ENCODE data around the gene TESK2. TPM values are rescaled to one million over a fixed set of nuclear protein-coding genes. Genes with fewer than 3 reads are reported as not detected.

The TESK2 gene
- total RNA-seq, 1 donor from 2014 or later, result 13.5 TPM

DNA sequence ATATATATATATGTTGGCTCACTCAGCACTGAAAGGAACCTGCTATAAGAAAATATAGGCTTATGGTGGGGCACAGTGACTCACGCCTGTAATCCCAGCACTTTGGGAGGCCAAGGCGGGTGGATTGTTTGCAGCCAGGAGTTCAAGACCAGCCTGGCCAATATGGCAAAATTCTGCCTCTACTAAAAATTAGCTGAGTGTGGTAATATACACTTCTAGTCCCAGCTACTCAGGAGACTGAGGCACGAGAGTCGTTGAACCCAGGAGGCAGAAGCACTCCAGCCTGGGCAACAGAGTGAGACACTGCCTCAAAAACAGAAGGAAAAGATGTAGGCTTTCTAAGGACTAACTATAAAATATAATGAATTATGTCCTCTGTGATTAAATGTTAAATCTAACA lies 136.1 kb downstream of the TESK2 start:
- Histone ChIP-seq H3K27me3 (no peaks in the 10 kb centered on the region), H3K4me1 (no peaks in the 10 kb centered on the region), H3K36me3 (no peaks in the 10 kb centered on the region), H3K4me3 (no peak overlapping the region), H3K9me3 (no peaks in the 10 kb centered on the region), H3K27ac (no peak overlapping the region)
- TF ChIP-seq POLR2A (IDR thresholded peaks at IDR 0.05) (no peak), POLR2AphosphoS5 (IDR thresholded peaks at IDR 0.05; ENCODE audit: insufficient read depth in 1 of 2, low read depth in 1 of 2) (no peak)
- TF ChIP-seq, protein P1, sequence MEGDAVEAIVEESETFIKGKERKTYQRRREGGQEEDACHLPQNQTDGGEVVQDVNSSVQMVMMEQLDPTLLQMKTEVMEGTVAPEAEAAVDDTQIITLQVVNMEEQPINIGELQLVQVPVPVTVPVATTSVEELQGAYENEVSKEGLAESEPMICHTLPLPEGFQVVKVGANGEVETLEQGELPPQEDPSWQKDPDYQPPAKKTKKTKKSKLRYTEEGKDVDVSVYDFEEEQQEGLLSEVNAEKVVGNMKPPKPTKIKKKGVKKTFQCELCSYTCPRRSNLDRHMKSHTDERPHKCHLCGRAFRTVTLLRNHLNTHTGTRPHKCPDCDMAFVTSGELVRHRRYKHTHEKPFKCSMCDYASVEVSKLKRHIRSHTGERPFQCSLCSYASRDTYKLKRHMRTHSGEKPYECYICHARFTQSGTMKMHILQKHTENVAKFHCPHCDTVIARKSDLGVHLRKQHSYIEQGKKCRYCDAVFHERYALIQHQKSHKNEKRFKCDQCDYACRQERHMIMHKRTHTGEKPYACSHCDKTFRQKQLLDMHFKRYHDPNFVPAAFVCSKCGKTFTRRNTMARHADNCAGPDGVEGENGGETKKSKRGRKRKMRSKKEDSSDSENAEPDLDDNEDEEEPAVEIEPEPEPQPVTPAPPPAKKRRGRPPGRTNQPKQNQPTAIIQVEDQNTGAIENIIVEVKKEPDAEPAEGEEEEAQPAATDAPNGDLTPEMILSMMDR (IDR thresholded peaks at IDR 0.05), result no peak
- intact Hi-C loops (cut with DNase I), result no loop called here
- DNase-seq (ENCODE audit: extremely low spot score in 2 of 2), result no peak

DNA sequence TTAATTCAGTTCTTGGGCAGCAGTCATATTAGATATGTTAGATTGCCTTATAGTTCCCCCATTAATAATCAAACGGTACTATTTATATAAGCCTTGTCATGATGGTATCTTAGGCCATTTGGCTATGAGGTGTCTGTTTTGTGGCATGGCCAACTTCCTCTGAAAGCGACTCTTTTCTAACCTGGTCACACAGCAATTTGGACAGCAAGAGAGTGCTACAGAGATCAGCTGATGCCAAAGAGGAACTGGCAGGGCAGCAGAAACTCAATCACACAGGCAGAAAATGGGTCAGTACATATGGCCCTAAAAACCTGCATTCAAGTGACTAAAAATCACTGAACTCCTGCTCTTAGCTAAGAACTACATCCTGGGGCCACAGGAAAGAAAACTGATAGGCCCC lies 137.3 kb downstream of the TESK2 start:
- DNase-seq (ENCODE audit: extremely low spot score in 2 of 2), result no peak
- TF ChIP-seq POLR2A (IDR thresholded peaks at IDR 0.05), result no peak
- TF ChIP-seq, protein P1 (IDR thresholded peaks at IDR 0.05), result no peak
- TF ChIP-seq POLR2AphosphoS5 (IDR thresholded peaks at IDR 0.05; ENCODE audit: insufficient read depth in 1 of 2, low read depth in 1 of 2), result no peak
- Histone ChIP-seq H3K4me3 (no peak overlapping the region), H3K27ac (no peak overlapping the region), H3K36me3 (no peaks in the 10 kb centered on the region), H3K27me3 (no peaks in the 10 kb centered on the region), H3K9me3 (no peaks in the 10 kb centered on the region), H3K4me1 (peaks cover 9% of the 10 kb centered on the region)
- intact Hi-C loops (cut with DNase I), result no loop called here

DNA sequence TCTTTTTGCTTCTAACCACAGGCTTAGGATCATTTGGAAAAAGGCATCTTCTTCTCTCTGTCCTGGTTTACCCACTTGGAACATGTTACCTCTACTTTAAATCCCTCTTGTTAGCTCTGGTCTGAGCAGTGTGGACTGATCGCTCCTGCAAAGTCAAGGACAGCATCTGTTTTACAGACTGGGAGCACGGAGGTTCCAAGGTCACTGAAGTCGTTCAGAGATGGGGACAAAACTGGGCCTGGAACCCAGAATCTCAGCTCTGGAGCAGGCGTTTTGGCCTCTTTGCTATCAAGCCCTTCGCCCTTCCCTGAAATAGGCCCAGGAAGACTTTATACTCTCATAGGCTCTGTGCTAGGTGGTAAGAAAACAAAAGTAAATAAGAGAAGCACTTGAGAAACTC lies 139.5 kb downstream of the TESK2 start:
- H3K9me3 ChIP-seq, result no peaks in the 10 kb centered on the region
- H3K36me3 ChIP-seq, result no peaks in the 10 kb centered on the region
- no peak for TF ChIP-seq POLR2A (IDR thresholded peaks at IDR 0.05)
- TF ChIP-seq, protein P1 (IDR thresholded peaks at IDR 0.05), result no peak
- no peak for TF ChIP-seq POLR2AphosphoS5 (IDR thresholded peaks at IDR 0.05; ENCODE audit: insufficient read depth in 1 of 2, low read depth in 1 of 2)
- peaks cover 20% of the 10 kb centered on the region for H3K4me1 ChIP-seq
- no peak for DNase-seq (ENCODE audit: extremely low spot score in 2 of 2)
- no peaks in the 10 kb centered on the region for H3K27me3 ChIP-seq
- no peak overlapping the region for H3K27ac ChIP-seq
- intact Hi-C loops (cut with DNase I), result no loop called here
- H3K4me3 ChIP-seq, result no peak overlapping the region

DNA sequence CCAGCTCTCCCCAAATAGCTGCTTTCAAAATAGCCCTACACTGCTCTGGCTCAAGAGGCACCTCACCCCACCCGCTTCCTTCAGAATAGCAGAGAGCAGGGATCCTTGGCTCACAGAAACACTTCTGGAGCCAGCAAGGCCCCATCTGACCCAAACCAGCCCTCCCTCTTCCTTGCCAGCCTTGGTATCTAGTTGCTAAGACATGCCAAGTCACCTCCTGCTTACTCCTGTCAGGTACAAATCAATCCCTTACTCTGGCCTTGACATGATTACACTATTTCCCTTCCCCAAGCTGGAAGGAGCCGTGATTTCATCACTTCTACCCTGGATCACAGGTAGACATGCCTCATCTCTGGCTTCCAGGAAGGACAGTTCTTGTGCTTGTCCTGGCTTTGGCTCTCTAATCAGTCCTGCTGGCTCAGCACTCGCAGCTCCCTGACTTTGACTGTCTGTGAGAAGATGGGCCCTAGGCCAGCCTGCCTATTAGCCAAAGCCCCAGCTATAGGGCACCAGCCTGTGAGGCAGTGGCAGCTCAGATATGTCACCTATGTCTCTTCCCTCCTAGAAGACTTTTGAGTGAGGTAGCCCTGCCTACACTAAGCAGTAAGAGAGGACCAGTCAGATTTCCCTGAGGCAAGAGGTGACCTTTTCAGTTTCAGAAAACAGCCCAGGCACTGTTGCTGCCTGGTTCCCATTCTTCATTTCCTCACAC lies 141.8 kb downstream of the TESK2 start:
- no peak overlapping the region for H3K4me3 ChIP-seq
- H3K27ac ChIP-seq, result peak overlapping the region; percentile 39
- DNase-seq (ENCODE audit: extremely low spot score in 2 of 2), result no peak
- H3K4me1 ChIP-seq, result peaks cover 20% of the 10 kb centered on the region
- intact Hi-C loops (cut with DNase I), result no loop called here
- TF ChIP-seq POLR2A (IDR thresholded peaks at IDR 0.05), result no peak
- peak in 1 of 2 donors; percentile 18 for TF ChIP-seq POLR2AphosphoS5 (IDR thresholded peaks at IDR 0.05; ENCODE audit: insufficient read depth in 1 of 2, low read depth in 1 of 2)
- TF ChIP-seq, protein P1 (IDR thresholded peaks at IDR 0.05), result no peak
- H3K36me3 ChIP-seq, result peaks cover 0 to 12% of the 10 kb centered on the region in 2 donors
- H3K9me3 ChIP-seq, result no peaks in the 10 kb centered on the region
- H3K27me3 ChIP-seq, result no peaks in the 10 kb centered on the region

DNA sequence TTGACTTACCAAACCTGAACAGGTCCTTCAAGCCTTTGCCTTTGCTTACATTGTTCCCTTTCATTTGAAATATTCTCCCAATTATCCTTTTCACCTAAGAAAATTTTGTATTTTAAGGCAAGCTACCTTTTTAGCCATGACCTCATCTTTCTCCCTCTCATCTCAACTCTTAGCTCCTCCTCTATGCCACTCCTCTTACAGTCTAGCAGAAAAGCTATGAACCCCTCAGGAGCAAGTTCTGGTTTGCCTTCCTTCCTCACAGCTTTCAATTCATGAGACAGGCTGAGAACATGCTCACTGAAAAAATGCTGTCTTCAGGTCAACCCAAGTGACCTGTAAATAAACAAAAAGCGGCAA lies 142.4 kb downstream of the TESK2 start:
- no peak for DNase-seq (ENCODE audit: extremely low spot score in 2 of 2)
- no peaks in the 10 kb centered on the region for H3K9me3 ChIP-seq
- peaks cover 20% of the 10 kb centered on the region for H3K4me1 ChIP-seq
- intact Hi-C loops (cut with DNase I), result no loop called here
- no peaks in the 10 kb centered on the region for H3K27me3 ChIP-seq
- TF ChIP-seq POLR2A (IDR thresholded peaks at IDR 0.05) (no peak), POLR2AphosphoS5 (IDR thresholded peaks at IDR 0.05; ENCODE audit: insufficient read depth in 1 of 2, low read depth in 1 of 2) (no peak)
- TF ChIP-seq, protein P1 (IDR thresholded peaks at IDR 0.05), result no peak
- H3K27ac ChIP-seq, result peak overlapping the region; percentile 39
- no peak overlapping the region for H3K4me3 ChIP-seq
- peaks cover 0 to 17% of the 10 kb centered on the region in 2 donors for H3K36me3 ChIP-seq
